Neural cell (in vitro differentiated cells): ENCODE measurements around the gene AP3M1. TPM values are rescaled to one million over a fixed set of nuclear protein-coding genes. Genes with fewer than 3 reads are reported as not detected.

Source experiments
- H2AFZ ChIP-seq: fragments of 200-600, 300-800 bp; sonication (generic), shearing (Covaris generic); 2 replicates; pipeline ENCODE4 v1.6.0; 2014; ENCODE audit warnings: low read depth, mild to moderate bottlenecking, antibody characterized with exemption, low read length, moderate library complexity
- H3F3A ChIP-seq: fragments of 200-600 bp; shearing (Covaris generic); 2 replicates; pipeline ENCODE4 v1.6.1; 2016; ENCODE audit warnings: mild to moderate bottlenecking, moderate library complexity, mixed read lengths, antibody characterized with exemption, low read length; ENCODE audit not compliant: insufficient read depth, poor library complexity, severe bottlenecking
- H3K27ac ChIP-seq: fragments of 200-600, 300-800 bp; sonication (generic), shearing (Covaris generic); 2 replicates; pipeline ENCODE4 v1.5.1; 2014; ENCODE audit warnings: mild to moderate bottlenecking, low read length, moderate library complexity
- H3K27me3 ChIP-seq: fragments of 300-800, 200-600 bp; sonication (generic), shearing (Covaris generic); 2 replicates; pipeline ENCODE4 v1.6.0; 2014; ENCODE audit warnings: mild to moderate bottlenecking, low read depth, low read length, moderate library complexity; ENCODE audit not compliant: insufficient read depth
- H3K36me3 ChIP-seq: fragments of 300-800, 200-600 bp; sonication (generic), shearing (Covaris generic); 2 replicates; pipeline ENCODE4 v1.5.1; 2014; ENCODE audit warnings: mild to moderate bottlenecking, antibody characterized with exemption, low read length, moderate library complexity; ENCODE audit not compliant: insufficient read depth
- H3K4me2 ChIP-seq: fragments of 300-800, 200-600 bp; sonication (generic), shearing (Covaris generic); 2 replicates; pipeline ENCODE4 v1.6.0; 2014; ENCODE audit warnings: mild to moderate bottlenecking, low read length
- H3K4me3 ChIP-seq: fragments of 300-800, 200-600 bp; sonication (generic), shearing (Covaris generic); 2 replicates; pipeline ENCODE4 v1.5.1; 2014; ENCODE audit warnings: mild to moderate bottlenecking, low read length, moderate library complexity
- H3K79me2 ChIP-seq: fragments of 200-600 bp; shearing (Covaris generic); replicated peaks from 2 replicates; pipeline ENCODE4 v1.6.0; 2014; ENCODE audit warnings: mild to moderate bottlenecking, low read length, moderate library complexity; ENCODE audit not compliant: insufficient read depth
- H3K9ac ChIP-seq: fragments of 300-800, 200-600 bp; sonication (generic), shearing (Covaris generic); 2 replicates; pipeline ENCODE4 v1.6.1; 2016; ENCODE audit warnings: mild to moderate bottlenecking, low read length, mixed read lengths
- H3K9me2 ChIP-seq: fragments of 200-600 bp; shearing (Covaris generic); 2 replicates; pipeline ENCODE4 v1.6.1; 2016; ENCODE audit warnings: mild to moderate bottlenecking, low read length, mixed read lengths; ENCODE audit not compliant: insufficient read depth
- H3K9me3 ChIP-seq: fragments of 200-600, 300-800 bp; sonication (generic), shearing (Covaris generic); 2 replicates; pipeline ENCODE4 v1.6.1; 2016; ENCODE audit warnings: mild to moderate bottlenecking, mixed run types, low read length, moderate library complexity, mixed read lengths
- H4K20me1 ChIP-seq: fragments of 200-600 bp; shearing (Covaris generic); 2 replicates; pipeline ENCODE4 v1.6.1; 2016; ENCODE audit warnings: mild to moderate bottlenecking, mixed run types; ENCODE audit not compliant: insufficient read depth
- EP300 ChIP-seq: fragments of 450-650 bp; conservative IDR thresholded peaks from 2 replicates; pipeline ENCODE4 v1.6.1; 2014; ENCODE audit warnings: antibody characterized with exemption, mild to moderate bottlenecking, moderate library complexity; ENCODE audit not compliant: poor library complexity, severe bottlenecking
- EZH2 ChIP-seq: fragments of 200-600, 300-800 bp; shearing (Covaris generic), sonication (generic); IDR thresholded peaks from 2 replicates; pipeline ENCODE4 v1.6.1; 2014; ENCODE audit warnings: antibody characterized with exemption, low read length, borderline replicate concordance, mild to moderate bottlenecking; ENCODE audit not compliant: insufficient read depth, poor library complexity, severe bottlenecking
- MXI1 ChIP-seq: fragments of 450-650 bp; conservative IDR thresholded peaks from 2 replicates; pipeline ENCODE4 v1.6.1; 2014; ENCODE audit warnings: antibody characterized with exemption, mild to moderate bottlenecking; ENCODE audit not compliant: poor library complexity, severe bottlenecking
- POLR2AphosphoS5 ChIP-seq: IDR thresholded peaks from 2 replicates; pipeline ENCODE4 v1.6.1; 2012
- RAD21 ChIP-seq: fragments of 450-650 bp; conservative IDR thresholded peaks from 2 replicates; pipeline ENCODE4 v1.6.1; 2014; ENCODE audit warnings: antibody characterized with exemption, mild to moderate bottlenecking, moderate library complexity
- REST ChIP-seq: IDR thresholded peaks from 2 replicates; pipeline ENCODE4 v1.6.1; 2012; ENCODE audit warnings: borderline replicate concordance
- SMC3 ChIP-seq: fragments of 450-650 bp; conservative IDR thresholded peaks from 2 replicates; pipeline ENCODE4 v1.6.1; 2014; ENCODE audit warnings: antibody characterized with exemption, mild to moderate bottlenecking, moderate library complexity; ENCODE audit not compliant: poor library complexity
- TAF1 ChIP-seq: IDR thresholded peaks from 2 replicates; pipeline ENCODE4 v1.6.1; 2012; ENCODE audit warnings: low read depth
- polyA plus RNA-seq: library from polyadenylated mRNA; depleted of rRNA; stranded (reverse); fragments of >200 nt; gene quantifications from 2 replicates; pipeline ENCODE4 v1.2.3, GENCODE V29; 2014
- TF ChIP-seq, protein P1 (sequence below): fragments of 450-650 bp; IDR thresholded peaks from 2 replicates; pipeline ENCODE4 v1.5.1; 2014; ENCODE audit warnings: antibody characterized with exemption, mild to moderate bottlenecking, moderate library complexity; ENCODE audit not compliant: poor library complexity, severe bottlenecking

Gene AP3M1
- polyA plus RNA-seq, 1 donor from 2014 or later: 26.7 TPM

- Histone ChIP-seq H3K9ac (no peak overlapping the region), H3K9me2 (no peaks in the 10 kb centered on the region), H2AFZ (no peak overlapping the region), H3K4me2 (no peak overlapping the region), H3K4me3 (no peak overlapping the region), H4K20me1 (no peaks in the 10 kb centered on the region), H3K9me3 (no peaks in the 10 kb centered on the region), H3K27me3 (no peaks in the 10 kb centered on the region), H3K36me3 (no peaks in the 10 kb centered on the region), H3F3A (no peaks in the 10 kb centered on the region), H3K27ac (no peak overlapping the region), H3K79me2 (no peaks in the 10 kb centered on the region)
- TF ChIP-seq, protein P1, sequence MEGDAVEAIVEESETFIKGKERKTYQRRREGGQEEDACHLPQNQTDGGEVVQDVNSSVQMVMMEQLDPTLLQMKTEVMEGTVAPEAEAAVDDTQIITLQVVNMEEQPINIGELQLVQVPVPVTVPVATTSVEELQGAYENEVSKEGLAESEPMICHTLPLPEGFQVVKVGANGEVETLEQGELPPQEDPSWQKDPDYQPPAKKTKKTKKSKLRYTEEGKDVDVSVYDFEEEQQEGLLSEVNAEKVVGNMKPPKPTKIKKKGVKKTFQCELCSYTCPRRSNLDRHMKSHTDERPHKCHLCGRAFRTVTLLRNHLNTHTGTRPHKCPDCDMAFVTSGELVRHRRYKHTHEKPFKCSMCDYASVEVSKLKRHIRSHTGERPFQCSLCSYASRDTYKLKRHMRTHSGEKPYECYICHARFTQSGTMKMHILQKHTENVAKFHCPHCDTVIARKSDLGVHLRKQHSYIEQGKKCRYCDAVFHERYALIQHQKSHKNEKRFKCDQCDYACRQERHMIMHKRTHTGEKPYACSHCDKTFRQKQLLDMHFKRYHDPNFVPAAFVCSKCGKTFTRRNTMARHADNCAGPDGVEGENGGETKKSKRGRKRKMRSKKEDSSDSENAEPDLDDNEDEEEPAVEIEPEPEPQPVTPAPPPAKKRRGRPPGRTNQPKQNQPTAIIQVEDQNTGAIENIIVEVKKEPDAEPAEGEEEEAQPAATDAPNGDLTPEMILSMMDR: no peak
- no peak for TF ChIP-seq POLR2AphosphoS5
- TF ChIP-seq EZH2: no peak
- no peak for TF ChIP-seq REST
- TF ChIP-seq SMC3: no peak
- TF ChIP-seq EP300: no peak
- no peak for TF ChIP-seq TAF1
- no peak for TF ChIP-seq MXI1
- no peak for TF ChIP-seq RAD21
Observed at GRCh38 chr10:74123081-74123480, 27.5 kb downstream of the AP3M1 start.

- Histone ChIP-seq H3F3A (no peaks in the 10 kb centered on the region), H2AFZ (no peak overlapping the region), H3K27me3 (no peaks in the 10 kb centered on the region), H3K4me2 (no peak overlapping the region), H3K79me2 (no peaks in the 10 kb centered on the region), H3K36me3 (no peaks in the 10 kb centered on the region), H3K4me3 (no peak overlapping the region), H3K27ac (no peak overlapping the region), H3K9me2 (no peaks in the 10 kb centered on the region), H3K9me3 (no peaks in the 10 kb centered on the region), H4K20me1 (no peaks in the 10 kb centered on the region), H3K9ac (no peak overlapping the region)
- TF ChIP-seq REST: no peak
- no peak for TF ChIP-seq MXI1
- TF ChIP-seq, protein P1: no peak
- TF ChIP-seq EZH2: no peak
- no peak for TF ChIP-seq RAD21
- TF ChIP-seq EP300: no peak
- TF ChIP-seq TAF1: no peak
- no peak for TF ChIP-seq SMC3
- no peak for TF ChIP-seq POLR2AphosphoS5
Observed at GRCh38 chr10:74122060-74122459, 28.6 kb downstream of the AP3M1 start.
